PC-3 (cell line): ENCODE measurements around the gene RNF41.

Experiments
- EZH2 ChIP-seq: fragments of 300-600 bp; sonication (generic); IDR thresholded peaks from one replicate; pipeline ENCODE4 v1.6.1; 2017; ENCODE audit warnings: antibody characterized with exemption, mild to moderate bottlenecking, low read length; ENCODE audit not compliant: unreplicated experiment
- EZH2phosphoT487 ChIP-seq: fragments of 300-600 bp; sonication (generic); IDR thresholded peaks from 2 replicates; pipeline ENCODE4 v1.6.1; 2018; ENCODE audit warnings: mild to moderate bottlenecking, antibody characterized with exemption, low read length, borderline replicate concordance
- TF ChIP-seq, protein P1 (sequence below): fragments of 300-600 bp; sonication (generic); conservative IDR thresholded peaks from 2 replicates; pipeline ENCODE4 v1.5.1; 2017; ENCODE audit warnings: antibody characterized with exemption, low read depth, mild to moderate bottlenecking, low read length

DNA sequence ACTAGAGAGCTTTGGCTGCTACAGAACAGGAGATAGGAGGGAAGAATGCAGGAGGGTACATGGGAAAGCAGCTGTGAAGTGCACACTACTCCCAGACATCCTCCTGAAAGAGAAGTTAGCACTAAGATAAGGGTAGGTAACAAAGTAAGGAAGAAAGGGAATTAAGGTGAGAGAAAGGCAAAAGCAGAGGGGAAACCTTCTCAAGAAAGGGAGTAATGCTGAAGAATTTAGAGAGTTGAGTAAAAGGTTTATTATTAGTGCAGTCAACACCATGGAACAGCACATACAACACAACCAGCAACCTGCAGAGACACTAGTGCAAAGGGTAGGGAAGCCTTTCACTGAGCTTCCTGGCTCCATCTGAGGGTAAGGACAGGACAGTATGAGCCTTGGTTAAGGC is 17.4 kb downstream of the RNF41 start:
- TF ChIP-seq, protein P1, sequence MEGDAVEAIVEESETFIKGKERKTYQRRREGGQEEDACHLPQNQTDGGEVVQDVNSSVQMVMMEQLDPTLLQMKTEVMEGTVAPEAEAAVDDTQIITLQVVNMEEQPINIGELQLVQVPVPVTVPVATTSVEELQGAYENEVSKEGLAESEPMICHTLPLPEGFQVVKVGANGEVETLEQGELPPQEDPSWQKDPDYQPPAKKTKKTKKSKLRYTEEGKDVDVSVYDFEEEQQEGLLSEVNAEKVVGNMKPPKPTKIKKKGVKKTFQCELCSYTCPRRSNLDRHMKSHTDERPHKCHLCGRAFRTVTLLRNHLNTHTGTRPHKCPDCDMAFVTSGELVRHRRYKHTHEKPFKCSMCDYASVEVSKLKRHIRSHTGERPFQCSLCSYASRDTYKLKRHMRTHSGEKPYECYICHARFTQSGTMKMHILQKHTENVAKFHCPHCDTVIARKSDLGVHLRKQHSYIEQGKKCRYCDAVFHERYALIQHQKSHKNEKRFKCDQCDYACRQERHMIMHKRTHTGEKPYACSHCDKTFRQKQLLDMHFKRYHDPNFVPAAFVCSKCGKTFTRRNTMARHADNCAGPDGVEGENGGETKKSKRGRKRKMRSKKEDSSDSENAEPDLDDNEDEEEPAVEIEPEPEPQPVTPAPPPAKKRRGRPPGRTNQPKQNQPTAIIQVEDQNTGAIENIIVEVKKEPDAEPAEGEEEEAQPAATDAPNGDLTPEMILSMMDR = no peak
- TF ChIP-seq EZH2phosphoT487 = no peak
- no peak for TF ChIP-seq EZH2
